GM12874 (cell line): ENCODE results near the gene ICAM4.

ENCODE experiments used
- CTCF ChIP-seq: IDR thresholded peaks from 2 replicates; pipeline ENCODE4 v1.5.1; 2011; ENCODE audit warnings: low read depth, mild to moderate bottlenecking, control low read depth, low read length, moderate library complexity; ENCODE audit not compliant: insufficient read depth

ICAM4 gene

GRCh38 chr19:10270616-10271394 lies 15.9 kb upstream of the ICAM4 start, which contains the start of gene ICAM1:
Gene ICAM1 (plus strand): TSS chr19:10271120. CDS start chr19:10271160, 40 bp downstream.
- 0 out of 2 replicates have a peak, but pooled peaks have one; percentile 18 for TF ChIP-seq CTCF

- no peak for TF ChIP-seq CTCF
These were observed 15.1 kb upstream of the ICAM4 start for GRCh38 chr19:10271543-10272086.

- no peak for TF ChIP-seq CTCF
These were observed 12.2 kb upstream of the ICAM4 start for GRCh38 chr19:10274589-10274988.

- TF ChIP-seq CTCF, result no peak
These were observed 8.8 kb upstream of the ICAM4 start for GRCh38 chr19:10277795-10278589.

- TF ChIP-seq CTCF, result no peak
These were observed 7.8 kb upstream of the ICAM4 start for GRCh38 chr19:10278935-10279334.

- no peak for TF ChIP-seq CTCF
These were observed 6.9 kb upstream of the ICAM4 start for GRCh38 chr19:10279737-10280442.
